ENCODE results near the gene EFCAB9. TPM values are rescaled to one million over a fixed set of nuclear protein-coding genes. Genes with fewer than 3 reads are reported as not detected.

Gene EFCAB9
- polyA plus RNA-seq, 1 of the 3 experiments (the other 2 are of a cell fraction): 0.10 TPM

- ChIA-PET CTCF (interaction anchor here (0.8 to 1.8 kb wide), 3 partner anchors 43 to 139 kb away, joined by 3 to 4 read pairs (median 3); partner anchors contain the start of genes STK10 and UBTD2), POLR2A (no interaction called here)
- Histone ChIP-seq H3K4me3 (ENCODE audit: low read depth in 2 of 2, low read length in 1 of 2) (no peak overlapping the region), H3K9me2 (no peaks in the 10 kb centered on the region), H3K36me3 (replicated peaks in 1 of 2; ENCODE audit: control insufficient read depth in 1 of 2, insufficient read depth in 2 of 2, low read length in 1 of 2) (no peaks in the 10 kb centered on the region), H3K4me1 (ENCODE audit: control insufficient read depth in 1 of 2, insufficient read depth in 2 of 2, low read depth in 1 of 2, low read length in 1 of 2) (peaks cover 0 to 33% of the 10 kb centered on the region in 2 experiments; a peak in 1 of 4 replicates), H4K20me1 (ENCODE audit: insufficient read depth) (peaks cover 14% of the 10 kb centered on the region; the same call in 1 of the 2 replicates), H3F3A (replicated peaks; ENCODE audit: insufficient read depth) (no peaks in the 10 kb centered on the region), H3K79me2 (ENCODE audit: insufficient read depth) (peaks cover 11% of the 10 kb centered on the region; the same call in 1 of the 2 replicates), H3K27me3 (ENCODE audit: insufficient read depth) (no peaks in the 10 kb centered on the region), H2AFZ (ENCODE audit: low read depth) (no peak overlapping the region), H3K27ac (ENCODE audit: low read depth in 2 of 2, low read length in 1 of 2) (no peak overlapping the region), H3K9ac (no peak overlapping the region), H3K9me3 (no peaks in the 10 kb centered on the region), H3K4me2 (no peak overlapping the region)
- DNase-seq: no peak
- TF ChIP-seq RFX5 (IDR thresholded peaks at IDR 0.05; ENCODE audit: low read length): no peak
- TF ChIP-seq TCF12 (IDR thresholded peaks at IDR 0.05): no peak
- TF ChIP-seq POLR2AphosphoS5 (IDR thresholded peaks at IDR 0.05; ENCODE audit: low read depth, low read length): no peak
- TF ChIP-seq FOXJ3 (CRISPR knock-in tag; IDR thresholded peaks at IDR 0.05): no peak
- no peak for TF ChIP-seq IRF3 (IDR thresholded peaks at IDR 0.05; ENCODE audit: low read depth, low read length)
- TF ChIP-seq TEAD4 (IDR thresholded peaks at IDR 0.05; ENCODE audit: borderline replicate concordance, insufficient read depth): no peak
- no peak for TF ChIP-seq GATA2 (CRISPR knock-in tag; IDR thresholded peaks at IDR 0.05)
- TF ChIP-seq FOSL2 (IDR thresholded peaks at IDR 0.05; ENCODE audit: borderline replicate concordance, low read depth): no peak
- no peak for TF ChIP-seq CHD2 (IDR thresholded peaks at IDR 0.05; ENCODE audit: low read length, partially characterized antibody)
- no peak for TF ChIP-seq USF1 (IDR thresholded peaks at IDR 0.05; ENCODE audit: borderline replicate concordance, low read depth)
- no peak for TF ChIP-seq YY1 (IDR thresholded peaks at IDR 0.05; ENCODE audit: low read depth)
- no peak for TF ChIP-seq ELF1 (IDR thresholded peaks at IDR 0.05)
- TF ChIP-seq CTCF (IDR thresholded peaks at IDR 0.05): no peak
- no peak for TF ChIP-seq SIN3A (IDR thresholded peaks at IDR 0.05; ENCODE audit: borderline replicate concordance, low read depth, low read length)
- 90% methylated on average over 14 of the region's 15 CpGs for WGBS (ENCODE audit: low lambda C conversion rate)
Measured at GRCh38 chr5:172144931-172145869, 48.8 kb upstream of the EFCAB9 start.
